ENCODE measurements around the gene CDKAL1.

DNA sequence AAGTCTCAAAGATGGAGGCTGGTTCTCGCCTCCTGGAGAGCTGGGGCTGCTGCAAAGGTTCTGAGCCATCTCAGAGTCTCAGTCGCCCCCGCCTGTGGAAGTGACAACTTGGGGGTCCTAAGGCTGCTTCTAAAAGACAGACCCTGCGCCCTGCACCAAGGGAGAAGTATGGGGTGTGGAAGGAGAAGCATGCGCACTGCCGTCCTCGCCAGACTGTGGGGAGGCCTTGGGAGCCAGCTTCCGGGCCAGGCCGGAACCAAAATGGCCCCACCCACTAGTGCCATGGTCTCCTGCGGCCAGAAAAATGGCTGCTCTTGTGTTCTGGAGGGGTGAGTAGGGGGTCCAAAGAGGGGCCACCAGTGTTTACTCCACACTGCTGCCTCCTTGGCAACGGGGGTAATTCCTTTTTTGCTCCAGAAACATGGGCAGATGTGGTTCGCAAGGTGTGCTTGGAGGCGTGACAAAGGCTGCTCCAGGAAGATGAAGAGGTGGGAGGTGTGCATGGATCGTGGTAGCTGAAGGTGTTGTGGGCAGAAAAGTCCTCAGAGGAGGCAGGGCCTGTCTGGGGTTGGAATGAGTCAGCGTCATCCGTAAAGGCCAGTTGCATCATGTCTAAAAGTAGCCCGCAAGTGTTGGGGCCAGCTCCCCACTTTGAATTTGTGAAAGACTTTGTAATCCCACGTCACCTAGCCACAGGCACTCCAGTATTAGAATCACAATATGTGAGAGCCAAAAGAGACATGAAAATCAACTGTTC, 729.5 kb downstream of the CDKAL1 start:
- no peak for TF ChIP-seq CTCF (IDR thresholded peaks at IDR 0.05 in 8 of 11, conservative IDR thresholded peaks at IDR 0.05 in 3 of 11)
- no peak for TF ChIP-seq POLR2A (IDR thresholded peaks at IDR 0.05)

Measured in spleen (tissue), 7 donors.